ENCODE data around the gene PSMD2. TPM values are rescaled to one million over a fixed set of nuclear protein-coding genes. Genes with fewer than 3 reads are reported as not detected.
"Not testable (repeated sequence)": the region's sequence is repeated elsewhere in the genome, so short reads cannot be mapped to it uniquely, and the experiment has no call there.

The PSMD2 gene
- total RNA-seq, 1 donor from 2014 or later: 310 TPM

- DNase-seq (ENCODE audit: low read depth in 2 of 2): no peak
Measured at GRCh38 chr3:184337981-184338380, 38.9 kb downstream of the PSMD2 start.

GRCh38 chr3:184338511-184338945, 39.5 kb downstream of the PSMD2 start:
- DNase-seq (ENCODE audit: low read depth in 2 of 2): peak; percentile 90 to 94

GRCh38 chr3:184339001-184339400, 40.0 kb downstream of the PSMD2 start:
- no peak for DNase-seq (ENCODE audit: low read depth in 2 of 2)

GRCh38 chr3:184339451-184340135, 40.6 kb downstream of the PSMD2 start:
- DNase-seq (ENCODE audit: low read depth in 2 of 2): not testable (repeated sequence)

GRCh38 chr3:184341925-184342324, 42.9 kb downstream of the PSMD2 start:
- no peak for DNase-seq (ENCODE audit: low read depth in 2 of 2)

GRCh38 chr3:184343200-184343876, 44.3 kb downstream of the PSMD2 start:
- DNase-seq (ENCODE audit: low read depth in 2 of 2): no peak

GRCh38 chr3:184344579-184345316, 45.7 kb downstream of the PSMD2 start:
- no peak for DNase-seq (ENCODE audit: low read depth in 2 of 2)

GRCh38 chr3:184345317-184346144, 46.5 kb downstream of the PSMD2 start:
- peak; percentile 70 to 76 for DNase-seq (ENCODE audit: low read depth in 2 of 2)

- no peak for DNase-seq (ENCODE audit: low read depth in 2 of 2)
Measured at GRCh38 chr3:184346480-184347190, 47.6 kb downstream of the PSMD2 start.

- no peak for DNase-seq (ENCODE audit: low read depth in 2 of 2)
Measured at GRCh38 chr3:184347321-184348056, 48.4 kb downstream of the PSMD2 start.

GRCh38 chr3:184348057-184348382, 49.0 kb downstream of the PSMD2 start:
- DNase-seq (ENCODE audit: low read depth in 2 of 2): no peak

GRCh38 chr3:184349563-184350470, 50.8 kb downstream of the PSMD2 start:
- no peak for DNase-seq (ENCODE audit: low read depth in 2 of 2)

- DNase-seq (ENCODE audit: low read depth in 2 of 2): no peak
Measured at GRCh38 chr3:184350618-184351017, 51.6 kb downstream of the PSMD2 start.

GRCh38 chr3:184351511-184352148, 52.6 kb downstream of the PSMD2 start:
- DNase-seq (ENCODE audit: low read depth in 2 of 2): no peak

- no peak for DNase-seq (ENCODE audit: low read depth in 2 of 2)
Measured at GRCh38 chr3:184352149-184352785, 53.2 kb downstream of the PSMD2 start.

GRCh38 chr3:184352897-184353545, 54.0 kb downstream of the PSMD2 start:
- no peak for DNase-seq (ENCODE audit: low read depth in 2 of 2)

- no peak for DNase-seq (ENCODE audit: low read depth in 2 of 2)
Measured at GRCh38 chr3:184353546-184353941, 54.5 kb downstream of the PSMD2 start.

Measured in lung microvascular endothelial cell (primary cell).